GM12878 (cell line): Measurements from ENCODE around the gene CSTPP1.

Experiments
- ATF2 ChIP-seq: IDR thresholded peaks from 2 replicates; pipeline ENCODE4 v1.6.1; 2012; ENCODE audit warnings: low read length, inconsistent platforms
- CBFB ChIP-seq: IDR thresholded peaks from 2 replicates; pipeline ENCODE4 v1.6.1; 2016; ENCODE audit warnings: antibody characterized with exemption, low read depth
- HCFC1 ChIP-seq: fragments of 150-350 bp; IDR thresholded peaks from 2 replicates; pipeline ENCODE4 v1.6.1; 2014; ENCODE audit warnings: low read length
- RAD21 ChIP-seq: IDR thresholded peaks from 2 replicates; pipeline ENCODE4 v1.6.1; 2011; ENCODE audit warnings: mild to moderate bottlenecking, low read depth, low read length, moderate library complexity; ENCODE audit not compliant: insufficient read depth
- SPI1 ChIP-seq: IDR thresholded peaks from 2 replicates; pipeline ENCODE4 v1.6.1; 2011; ENCODE audit warnings: low read depth, mild to moderate bottlenecking, low read length, moderate library complexity, borderline replicate concordance; ENCODE audit not compliant: insufficient read depth
- ZBTB33 ChIP-seq: fragments of 450-650 bp; IDR thresholded peaks from 2 replicates; pipeline ENCODE4 v1.6.1; 2017; ENCODE audit warnings: mild to moderate bottlenecking

GRCh38 chr11:47132981-47133380, 196.4 kb downstream of the CSTPP1 start:
- TF ChIP-seq RAD21 (no peak), ATF2 (no peak), ZBTB33 (no peak), SPI1 (no peak), HCFC1 (no peak), CBFB (no peak)
